Lung (tissue), 12 donors: ENCODE measurements around the gene PCMTD2. TPM values are rescaled to one million over a fixed set of nuclear protein-coding genes. Genes with fewer than 3 reads are reported as not detected.
A peak's percentile ranks its signal among the peaks of the same experiment; 100 is the strongest.

Source experiments
- ATAC-seq: fragments of 200-7000 bp; cut with Tn5 transposase; one replicate; pipeline ENCODE4 v1.9.1; 2020; ENCODE audit warnings: moderate number of reproducible peaks; ENCODE audit not compliant: insufficient read depth, low FRiP score
- DNase-seq, 3 donors: peaks; one replicate each; pipeline ENCODE4 v3.0.0-alpha.2; 2013 to 2017
- H3K27ac ChIP-seq, 2 donors: one replicate each; pipeline ENCODE4 v1.5.1; 2013; ENCODE audit warnings: mild to moderate bottlenecking in 2 of 2, moderate library complexity in 2 of 2, control low read depth in 1 of 2, inconsistent platforms in 1 of 2, low read depth in 1 of 2, low read length in 1 of 2
- H3K27me3 ChIP-seq, 3 donors: one replicate each; pipeline ENCODE4 v1.5.1; 2013; ENCODE audit warnings: low read length in 2 of 3; ENCODE audit not compliant: control insufficient read depth in 3 of 3, insufficient read depth in 3 of 3
- H3K36me3 ChIP-seq, 4 donors: one replicate each; pipeline ENCODE4 v1.5.1; 2013; ENCODE audit warnings: low read length in 4 of 4, mild to moderate bottlenecking in 1 of 4, moderate library complexity in 1 of 4; ENCODE audit not compliant: control insufficient read depth in 4 of 4, insufficient read depth in 4 of 4
- H3K4me1 ChIP-seq, 5 donors: one replicate each; pipeline ENCODE4 v1.5.1; 2013; ENCODE audit warnings: low read length in 5 of 5, mild to moderate bottlenecking in 2 of 5, moderate library complexity in 1 of 5; ENCODE audit not compliant: control insufficient read depth in 5 of 5, insufficient read depth in 5 of 5
- H3K4me3 ChIP-seq: one replicate; pipeline ENCODE4 v1.5.1; 2013; ENCODE audit warnings: mild to moderate bottlenecking, control low read depth, moderate library complexity
- H3K9ac ChIP-seq, 2 donors: one replicate each; pipeline ENCODE4 v1.5.1; 2013; ENCODE audit warnings: low read length in 2 of 2, control low read depth in 1 of 2; ENCODE audit not compliant: insufficient read depth in 1 of 2
- H3K9me3 ChIP-seq, 4 donors: one replicate each; pipeline ENCODE4 v1.5.1; 2013; ENCODE audit warnings: low read length in 3 of 4, mild to moderate bottlenecking in 1 of 4, moderate library complexity in 1 of 4; ENCODE audit not compliant: control insufficient read depth in 4 of 4, insufficient read depth in 3 of 4
- WGBS, 2 donors: extraction: QIAGEN DNeasy Blood & Tissue Kit; methylation state at CpG; one replicate each; pipeline ENCODE4 v1.1.7; 2013; 5-methylcytosine and 5-hydroxymethylcytosine counted together
- polyA plus RNA-seq, 2 donors: library from polyadenylated mRNA; stranded (reverse); fragments of 200-250 nt; gene quantifications; one replicate each; pipeline ENCODE4 v1.2.1, GENCODE V29; 2013
- total RNA-seq, 2 donors: library from RNA; depleted of rRNA in 1 of 2; stranded (reverse); fragments of >200 nt in 1 of 2; gene quantifications; one replicate each; pipeline ENCODE4 v1.2.1, GENCODE V29; 2014 to 2021
- TF ChIP-seq, protein P1 (sequence below): IDR thresholded peaks from 2 replicates; pipeline ENCODE4 v1.5.1; 2012; ENCODE audit warnings: mild to moderate bottlenecking; ENCODE audit errors: control extremely low read depth, extremely low read depth
- donor health status: control.
- donor health status: control.
- donor health status: Bipolar disorder and iron deficiency.
- donor health status: healthy.
- donor health status: DM: yes; HTN: yes; CAD: no.

PCMTD2 gene
- total and polyA plus RNA-seq, 4 donors, result 16.5 to 123 (median 25.2) TPM

DNA sequence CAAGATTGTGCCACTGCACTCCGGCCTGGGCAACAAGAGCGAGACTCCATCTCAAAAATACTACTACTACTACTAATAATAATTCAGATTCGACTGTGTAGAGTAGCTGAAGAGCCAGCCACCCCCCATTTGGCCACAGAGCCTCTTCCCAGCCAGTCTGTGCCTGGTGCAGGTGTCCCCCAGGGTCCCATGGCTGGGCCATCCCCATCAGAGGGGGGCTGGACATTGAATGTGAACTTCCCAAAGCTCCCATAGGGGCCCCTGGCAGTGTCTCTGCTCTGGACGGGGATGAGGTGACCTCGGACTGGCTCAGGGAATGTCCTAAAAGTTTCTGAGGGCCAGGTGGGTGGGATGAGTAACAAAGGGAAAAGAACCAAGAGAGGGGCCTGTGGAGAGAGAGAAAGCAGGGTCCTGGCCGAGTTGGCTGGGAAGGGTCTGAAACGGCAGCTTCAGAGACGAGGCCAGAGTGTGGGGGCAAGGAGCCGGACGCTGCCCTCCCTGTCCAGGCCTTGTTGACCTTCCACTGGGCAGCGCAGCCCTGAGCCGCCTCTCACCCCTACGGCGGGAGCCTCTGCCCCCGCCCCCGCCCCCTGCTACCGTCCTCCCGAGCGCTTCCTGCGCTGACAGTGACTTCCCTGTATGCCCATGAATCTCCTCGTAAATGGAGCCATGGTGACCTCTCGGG lies 24.9 kb upstream of the PCMTD2 start:
- Histone ChIP-seq H3K27me3 (no peaks in the 10 kb centered on the region), H3K4me1 (no peaks in the 10 kb centered on the region), H3K27ac (no peak overlapping the region), H3K4me3 (no peak overlapping the region), H3K9ac (no peak overlapping the region), H3K36me3 (no peaks in the 10 kb centered on the region), H3K9me3 (no peaks in the 10 kb centered on the region)
- TF ChIP-seq, protein P1, sequence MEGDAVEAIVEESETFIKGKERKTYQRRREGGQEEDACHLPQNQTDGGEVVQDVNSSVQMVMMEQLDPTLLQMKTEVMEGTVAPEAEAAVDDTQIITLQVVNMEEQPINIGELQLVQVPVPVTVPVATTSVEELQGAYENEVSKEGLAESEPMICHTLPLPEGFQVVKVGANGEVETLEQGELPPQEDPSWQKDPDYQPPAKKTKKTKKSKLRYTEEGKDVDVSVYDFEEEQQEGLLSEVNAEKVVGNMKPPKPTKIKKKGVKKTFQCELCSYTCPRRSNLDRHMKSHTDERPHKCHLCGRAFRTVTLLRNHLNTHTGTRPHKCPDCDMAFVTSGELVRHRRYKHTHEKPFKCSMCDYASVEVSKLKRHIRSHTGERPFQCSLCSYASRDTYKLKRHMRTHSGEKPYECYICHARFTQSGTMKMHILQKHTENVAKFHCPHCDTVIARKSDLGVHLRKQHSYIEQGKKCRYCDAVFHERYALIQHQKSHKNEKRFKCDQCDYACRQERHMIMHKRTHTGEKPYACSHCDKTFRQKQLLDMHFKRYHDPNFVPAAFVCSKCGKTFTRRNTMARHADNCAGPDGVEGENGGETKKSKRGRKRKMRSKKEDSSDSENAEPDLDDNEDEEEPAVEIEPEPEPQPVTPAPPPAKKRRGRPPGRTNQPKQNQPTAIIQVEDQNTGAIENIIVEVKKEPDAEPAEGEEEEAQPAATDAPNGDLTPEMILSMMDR, result no peak
- no peak for DNase-seq
- WGBS, 2 donors, result 90 to 91% methylated on average over 22 of the region's 22 CpGs
- ATAC-seq, result no peak

DNA sequence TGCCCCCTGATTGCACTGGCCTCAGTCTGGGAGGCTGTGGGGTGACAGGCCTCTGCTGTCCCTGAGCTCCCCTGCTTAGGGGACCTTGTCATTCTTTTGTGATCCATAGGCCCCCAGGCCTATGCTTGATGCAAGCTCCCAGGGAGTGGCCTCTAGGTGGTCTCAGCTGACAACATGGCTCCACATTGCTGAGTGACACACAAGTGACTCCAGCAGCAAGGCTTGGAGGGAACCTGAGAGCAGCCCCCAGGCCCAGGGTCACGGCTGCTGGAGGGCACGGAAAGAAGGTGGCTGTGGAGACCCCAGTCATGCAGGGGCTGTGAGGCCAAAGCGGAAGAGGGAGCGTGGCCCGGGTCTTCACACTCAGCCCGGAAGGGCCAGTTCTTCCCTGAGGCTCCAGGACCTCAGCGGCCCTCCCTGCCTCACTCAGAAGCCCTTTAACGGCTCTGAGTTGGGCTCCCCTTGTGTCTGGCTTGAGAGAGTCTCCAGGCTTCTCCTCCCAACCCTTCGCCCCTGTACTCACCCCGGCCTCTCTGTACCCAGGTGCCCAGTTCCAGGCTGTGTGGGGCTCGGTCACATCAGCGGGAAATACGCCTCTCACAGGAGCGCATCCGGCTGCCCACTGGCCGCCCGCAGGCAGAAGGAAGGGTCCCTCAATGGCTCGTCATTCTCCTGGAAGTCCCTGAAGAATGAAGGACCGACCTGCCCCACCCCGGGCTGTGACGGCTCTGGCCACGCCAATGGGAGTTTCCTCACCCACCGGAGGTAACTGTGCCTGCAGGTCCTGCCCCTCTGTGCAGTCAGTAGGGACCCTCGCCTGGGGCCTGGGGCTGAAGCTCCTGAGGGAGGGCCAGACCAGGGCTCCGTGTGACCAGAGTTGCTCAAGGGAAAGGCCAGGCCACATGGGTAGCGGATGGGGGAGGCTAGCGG lies 23.7 kb upstream of the PCMTD2 start:
- TF ChIP-seq, protein P1, result no peak
- 93 to 95% methylated on average over 27 of the region's 27 CpGs for WGBS, 2 donors
- no peak overlapping the region for H3K9ac ChIP-seq
- H3K4me1 ChIP-seq, result no peaks in the 10 kb centered on the region
- DNase-seq, result no peak
- no peaks in the 10 kb centered on the region for H3K36me3 ChIP-seq
- ATAC-seq, result no peak
- H3K27me3 ChIP-seq, result no peaks in the 10 kb centered on the region
- no peaks in the 10 kb centered on the region for H3K9me3 ChIP-seq
- H3K4me3 ChIP-seq, result no peak overlapping the region
- no peak overlapping the region for H3K27ac ChIP-seq

DNA sequence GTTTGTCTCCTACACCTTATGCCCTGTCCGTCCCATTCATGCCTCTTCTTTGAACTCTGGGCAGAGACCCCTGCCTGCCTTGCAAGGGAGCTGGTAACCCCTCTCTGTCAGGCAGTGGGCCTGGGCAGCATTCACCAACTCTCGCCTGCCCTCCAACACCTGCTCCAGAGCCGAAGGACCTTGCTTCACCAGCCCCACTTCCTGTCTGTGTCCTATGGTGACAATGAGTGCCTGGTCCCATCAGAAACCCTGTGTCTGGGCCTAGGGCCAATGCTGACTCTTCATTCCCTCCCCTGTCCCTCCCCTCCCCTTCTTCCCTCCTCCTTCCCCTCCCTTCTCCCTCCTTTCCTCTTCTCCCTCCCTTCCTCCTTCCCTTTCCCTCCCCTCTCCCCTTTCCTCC lies 22.8 kb upstream of the PCMTD2 start:
- WGBS, 2 donors, result 41 to 59% methylated on average over 3 of the region's 3 CpGs
- no peak for ATAC-seq
- peak in 2 of 3 donors; percentile 42 to 54 for DNase-seq
- Histone ChIP-seq H3K4me3 (no peak overlapping the region), H3K9me3 (no peaks in the 10 kb centered on the region), H3K27ac (no peak overlapping the region), H3K4me1 (no peaks in the 10 kb centered on the region), H3K36me3 (no peaks in the 10 kb centered on the region), H3K27me3 (no peaks in the 10 kb centered on the region), H3K9ac (no peak overlapping the region)
- TF ChIP-seq, protein P1, result no peak
